Measurements from ENCODE around the gene ZDBF2.
"Not testable (repeated sequence)": the region's sequence is repeated elsewhere in the genome, so short reads cannot be mapped to it uniquely, and the experiment has no call there.

ZDBF2 gene

DNA sequence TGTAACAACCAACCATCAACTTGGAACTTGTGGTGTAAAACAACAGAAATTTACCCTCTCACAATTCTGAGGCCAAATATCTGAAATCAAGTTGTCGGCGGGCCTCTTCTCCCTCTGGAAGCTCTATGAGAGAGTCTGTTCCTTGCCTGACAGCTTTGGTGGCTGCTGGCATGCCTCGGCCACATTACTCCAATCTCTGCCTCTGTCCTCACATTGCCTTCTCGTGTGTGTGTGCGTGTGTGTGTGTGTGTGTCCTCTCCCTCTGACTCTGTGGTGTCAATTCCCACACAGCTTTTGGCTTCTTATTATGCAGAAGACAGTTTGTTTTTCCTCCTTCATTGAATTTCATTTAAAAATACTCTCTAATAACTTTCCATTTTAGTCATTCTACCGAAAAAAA lies 50.4 kb downstream of the ZDBF2 start:
- no peak for DNase-seq

DNA sequence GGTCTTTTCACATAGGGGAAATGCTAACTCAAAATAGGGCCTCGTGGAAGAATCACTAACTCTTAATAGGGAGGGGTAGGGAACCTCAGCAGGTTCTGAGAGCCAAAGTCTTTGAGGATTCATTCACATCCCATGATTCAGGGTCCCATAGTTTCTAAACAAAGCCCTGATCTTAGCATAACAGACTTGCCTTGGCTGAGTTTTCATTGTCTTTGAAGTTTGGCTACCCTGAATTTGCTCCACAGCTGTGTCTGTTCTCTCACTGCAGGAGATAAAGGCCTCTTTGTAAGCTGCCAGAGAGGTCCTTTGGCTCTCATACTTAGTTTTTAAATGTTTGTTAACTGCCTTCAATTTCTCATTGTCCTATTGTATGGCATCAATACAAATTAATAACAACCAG lies 54.5 kb downstream of the ZDBF2 start:
- DNase-seq = no peak

DNA sequence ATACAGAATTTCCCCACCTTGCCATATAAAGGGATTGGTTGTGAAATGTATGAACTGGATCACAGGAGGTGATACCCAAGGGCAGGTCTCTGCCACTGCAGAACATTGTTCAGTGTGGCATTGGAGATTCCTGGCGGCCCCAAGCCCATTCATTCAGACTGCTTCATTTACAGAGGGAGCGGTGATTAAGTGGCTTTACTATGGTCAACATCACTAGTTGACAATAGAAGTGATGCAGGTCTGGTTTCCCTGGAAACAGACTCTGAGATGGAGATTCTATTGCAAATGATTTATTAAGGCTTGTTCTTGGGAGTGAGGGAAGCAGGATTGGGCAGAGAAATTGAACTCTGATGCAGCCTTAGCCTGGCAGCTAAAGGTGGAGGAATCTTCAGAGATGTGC lies 62.4 kb downstream of the ZDBF2 start:
- DNase-seq = no peak

DNA sequence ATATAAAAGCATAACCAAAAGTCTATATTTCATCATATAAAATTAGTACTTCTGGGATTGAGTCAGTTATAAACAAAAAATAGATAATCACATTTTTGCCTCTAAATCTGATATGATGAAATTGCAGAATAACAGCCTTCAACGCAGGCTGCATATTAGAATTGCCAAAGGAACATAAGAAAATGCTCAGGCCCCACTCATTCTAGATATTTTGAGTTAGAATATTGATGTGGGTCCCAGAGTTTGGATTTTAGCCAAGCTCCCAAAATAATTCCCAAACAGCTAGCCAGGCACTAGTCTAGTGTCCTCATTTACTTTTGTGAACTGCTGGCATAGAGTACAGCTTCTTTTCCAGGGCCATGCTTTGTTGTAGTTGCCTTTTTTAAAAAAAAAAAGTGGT lies 63.5 kb downstream of the ZDBF2 start:
- DNase-seq = no peak

DNA sequence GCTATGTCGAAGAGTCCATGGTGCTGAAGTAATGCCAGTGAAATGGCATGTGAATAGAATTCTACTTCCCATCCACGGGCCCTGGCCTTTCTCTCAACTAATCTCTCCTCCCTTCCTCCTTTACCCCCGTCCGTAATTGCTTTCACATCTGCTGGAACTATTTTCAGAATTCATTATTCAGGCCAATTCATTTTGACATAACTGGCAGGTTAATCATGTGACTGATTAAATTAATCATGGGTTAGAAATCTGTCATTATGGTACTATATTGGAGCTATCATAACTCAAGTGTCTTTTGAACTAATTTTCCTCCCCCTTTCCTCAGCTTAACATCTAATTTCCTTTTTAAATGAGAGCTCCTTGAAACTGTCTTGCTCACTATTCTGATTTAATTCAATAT lies 66.9 kb downstream of the ZDBF2 start:
- DNase-seq = no peak

DNA sequence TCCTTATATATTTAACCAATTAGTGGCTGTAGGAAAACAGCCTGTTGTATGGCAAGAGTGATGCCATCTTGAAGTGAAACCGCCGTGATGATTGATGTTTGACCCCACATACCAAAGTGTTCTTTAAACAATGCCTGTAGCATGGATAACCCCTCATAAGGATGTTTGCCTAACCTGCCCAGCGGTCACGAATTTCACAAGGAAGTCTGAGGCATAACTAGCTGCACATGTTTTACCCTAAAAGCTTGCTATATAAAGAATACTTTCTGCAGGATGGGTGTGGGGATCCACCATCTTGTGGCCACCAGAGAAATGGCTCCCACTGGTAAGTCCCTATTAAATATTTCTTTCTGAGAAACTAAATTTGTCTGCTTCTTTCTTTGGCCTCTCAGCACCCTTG lies 68.7 kb downstream of the ZDBF2 start:
- no peak for DNase-seq

DNA sequence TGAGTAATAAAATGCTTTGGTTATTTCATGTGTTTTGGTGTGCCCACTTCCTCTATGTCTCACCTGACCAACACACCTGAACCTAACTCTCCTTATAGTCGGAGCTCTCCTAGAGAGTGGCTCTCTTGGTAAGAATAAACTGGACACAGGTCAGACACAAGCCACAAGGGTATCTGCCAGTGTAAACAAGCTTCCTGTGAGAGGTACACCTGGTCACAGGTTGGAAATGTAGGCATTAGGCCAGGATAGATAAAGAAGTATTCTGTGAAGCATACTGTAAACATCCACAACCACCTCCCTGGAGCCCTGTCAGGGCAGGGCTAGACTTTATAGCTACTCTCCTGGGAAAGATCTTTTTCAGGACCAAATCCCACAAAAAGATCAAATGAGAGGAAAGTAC lies 69.4 kb downstream of the ZDBF2 start:
- DNase-seq = no peak

DNA sequence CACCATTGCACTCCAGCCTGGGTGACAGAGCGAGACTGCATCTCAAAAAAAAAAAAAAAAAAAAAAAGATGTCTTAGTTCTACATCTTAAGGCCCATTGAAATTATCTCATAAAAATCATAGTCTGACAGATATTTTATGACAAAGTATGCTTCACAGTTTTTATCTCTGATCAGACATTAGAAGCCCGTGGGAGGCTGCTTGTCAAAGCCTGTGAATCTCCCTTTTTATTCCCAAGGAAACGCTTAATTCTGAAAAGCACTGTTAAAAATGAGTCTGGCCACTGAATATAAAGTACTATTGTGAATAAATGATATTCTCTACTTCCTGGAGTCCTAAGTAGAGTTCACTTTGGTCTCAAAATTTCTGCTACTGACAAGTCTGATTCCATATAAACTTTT lies 71.1 kb downstream of the ZDBF2 start:
- no peak for DNase-seq

DNA sequence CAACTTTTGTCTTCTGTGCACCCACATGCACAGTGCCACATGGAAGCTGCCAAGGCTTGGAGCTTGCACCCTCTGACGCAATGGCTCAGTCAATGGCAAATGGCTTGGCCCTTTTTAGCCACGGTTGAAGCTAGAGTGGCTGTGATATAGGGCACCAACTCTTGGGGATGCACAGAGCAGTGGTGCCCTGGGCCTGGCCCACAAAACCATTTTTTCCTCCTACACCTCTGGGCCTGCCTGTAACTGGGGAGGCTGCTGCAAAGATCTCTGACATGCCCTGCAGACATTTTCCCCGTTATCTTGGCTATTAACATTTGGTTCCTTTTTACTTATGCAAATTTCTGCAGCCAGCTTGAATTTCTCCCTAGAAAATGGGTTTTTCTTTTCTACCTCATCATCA lies 74.9 kb downstream of the ZDBF2 start:
- DNase-seq = no peak

DNA sequence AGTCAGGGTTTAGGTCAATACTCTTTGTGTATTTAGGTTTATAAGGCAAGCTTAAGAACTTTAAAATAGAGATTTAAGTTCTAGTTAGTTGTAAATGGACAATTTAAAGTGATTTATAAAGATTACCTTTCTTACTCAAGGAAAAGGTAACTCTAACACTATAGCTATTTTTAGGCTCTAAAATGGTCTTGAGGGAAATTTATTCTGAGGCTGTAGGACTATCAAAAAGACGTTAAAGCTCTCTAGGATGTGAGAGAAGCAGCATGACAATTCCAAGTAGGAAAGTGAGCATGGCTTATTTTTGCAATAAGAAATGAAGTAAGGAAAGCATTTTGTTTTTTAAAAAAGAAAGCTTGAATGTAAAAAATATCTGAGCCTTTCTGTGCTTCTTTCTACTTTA lies 78.1 kb downstream of the ZDBF2 start:
- no peak for DNase-seq

DNA sequence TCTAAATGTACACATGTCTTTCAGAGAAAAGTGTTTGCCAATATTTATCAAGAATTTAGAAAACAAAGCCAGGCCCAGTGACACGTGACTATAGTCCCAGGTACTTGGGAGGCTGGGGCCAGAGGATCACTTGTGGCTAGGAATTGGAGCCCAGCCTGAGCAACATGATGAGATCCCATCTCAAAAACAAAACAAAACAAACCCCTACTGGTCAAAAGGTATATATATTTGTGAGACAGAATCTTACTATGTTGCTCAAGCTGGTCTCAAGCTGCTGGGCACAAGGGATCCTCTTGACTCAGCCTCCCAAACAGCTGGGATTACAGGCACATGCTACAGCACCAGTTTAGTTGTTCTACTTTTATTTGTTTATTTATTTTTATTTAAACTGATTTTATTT lies 79.2 kb downstream of the ZDBF2 start:
- no peak for DNase-seq

DNA sequence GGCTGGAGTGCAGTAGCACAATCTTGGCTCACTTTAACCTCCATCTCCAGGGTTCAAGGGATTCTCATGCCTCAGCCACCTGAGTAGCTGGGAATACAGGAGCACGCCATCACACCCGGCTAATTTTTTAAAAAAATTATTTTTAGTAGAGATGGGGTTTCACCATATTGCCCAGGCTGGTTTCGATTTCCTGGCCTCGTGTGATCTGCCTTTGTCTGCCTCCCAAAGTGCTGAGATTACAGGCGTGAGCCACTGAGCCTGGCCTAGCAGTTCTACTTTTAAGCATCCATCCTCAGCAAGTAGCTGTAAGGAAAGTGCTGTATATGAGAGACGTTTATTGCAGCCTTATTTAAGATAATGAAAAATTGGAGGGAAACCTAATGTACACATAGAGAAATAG lies 79.7 kb downstream of the ZDBF2 start:
- no peak for DNase-seq

DNA sequence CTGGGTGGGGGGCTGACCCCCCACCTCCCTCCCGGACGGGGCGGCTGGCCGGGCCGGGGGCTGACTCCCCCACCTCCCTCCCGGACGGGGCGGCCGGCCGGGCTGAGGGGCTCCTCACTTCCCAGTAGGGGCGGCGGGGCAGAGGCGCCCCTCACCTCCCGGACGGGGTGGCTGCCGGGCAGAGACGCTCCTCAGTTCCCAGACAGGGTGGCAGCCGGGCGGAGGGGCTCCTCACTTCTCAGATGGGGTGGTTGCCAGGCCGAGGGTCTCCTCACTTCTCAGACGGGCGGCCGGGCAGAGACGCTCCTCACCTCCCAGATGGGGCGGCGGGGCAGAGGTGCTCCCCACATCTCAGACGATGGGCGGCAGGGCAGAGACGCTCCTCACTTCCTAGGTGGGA lies 82.4 kb downstream of the ZDBF2 start:
- DNase-seq = not testable (repeated sequence)

DNA sequence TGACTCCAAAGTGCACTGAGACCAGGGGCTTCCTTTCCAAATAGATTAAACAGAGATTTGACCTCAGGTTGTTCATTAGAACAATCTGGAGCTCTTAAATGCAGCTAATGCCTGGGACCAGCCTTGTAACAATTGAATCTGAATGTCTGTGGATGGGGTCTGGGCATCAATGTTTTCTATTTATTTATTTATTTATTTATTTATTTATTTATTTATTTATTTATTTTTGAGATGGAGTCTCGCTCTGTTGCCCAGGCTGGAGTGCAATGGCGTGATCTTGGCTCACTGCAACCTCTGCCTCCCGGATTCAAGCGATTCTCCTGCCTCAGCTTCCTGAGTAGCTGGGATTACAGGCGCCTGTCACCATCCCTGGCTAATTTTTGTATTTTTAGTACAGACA lies 86.4 kb downstream of the ZDBF2 start:
- not testable (repeated sequence) for DNase-seq

DNA sequence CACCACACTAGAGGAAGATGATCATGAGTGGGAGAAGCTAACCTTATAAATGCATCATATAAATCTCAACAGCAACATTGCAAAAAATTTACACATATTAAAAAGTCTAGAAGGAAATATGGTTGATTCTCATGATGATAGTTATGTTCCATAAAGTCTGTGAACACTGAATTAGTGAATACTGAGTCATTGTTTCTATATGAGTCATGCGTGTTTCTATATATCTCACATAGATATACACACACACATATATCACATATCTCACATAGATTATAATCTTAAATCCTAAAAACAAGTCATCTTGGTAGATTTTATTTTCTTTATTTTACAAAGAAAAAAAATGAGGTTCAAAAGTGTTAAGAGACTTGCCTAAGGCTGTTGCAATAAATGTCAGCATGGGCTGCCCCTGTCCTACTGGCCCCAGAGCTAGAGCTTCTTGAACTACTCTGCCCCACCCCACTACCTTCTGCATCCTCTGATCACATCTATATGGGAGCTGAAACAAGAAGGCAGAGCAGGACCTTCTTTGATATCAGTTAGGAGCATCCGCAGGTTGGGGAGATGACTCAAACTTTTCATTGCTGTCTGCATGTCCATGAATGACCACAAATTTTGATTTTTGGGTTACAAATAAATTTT lies 87.1 kb downstream of the ZDBF2 start:
- DNase-seq = no peak
